ENCODE measurements around the gene CLDN11.

DNA sequence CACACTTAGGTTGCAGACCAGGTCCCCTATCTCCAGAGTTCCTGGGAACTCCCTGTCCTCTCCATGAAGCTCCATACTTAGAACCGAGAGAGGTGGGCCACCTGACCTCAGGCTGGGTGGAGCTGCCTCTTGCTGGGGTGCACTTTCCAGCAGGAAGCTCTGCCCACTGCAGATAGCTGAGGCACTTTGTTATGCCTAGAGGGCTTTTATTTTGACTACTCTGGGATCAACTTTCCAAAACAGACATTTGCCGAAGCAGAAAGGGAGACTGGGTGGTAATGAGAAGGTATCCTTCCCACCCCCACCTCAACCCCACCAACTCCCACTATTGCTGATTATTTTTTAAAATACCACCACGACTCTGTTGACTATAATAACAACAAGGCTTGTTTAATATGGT is 54.7 kb downstream of the CLDN11 start:
- no peak for TF ChIP-seq CTCF (IDR thresholded peaks at IDR 0.05)
- no peak for TF ChIP-seq POLR2A (IDR thresholded peaks at IDR 0.05)

Measured in right lobe of liver (tissue), 4 donors.